HCT116 (cell line): ENCODE data around the gene CELSR3.

Experiments used
- ATF3 ChIP-seq: IDR thresholded peaks from 2 replicates; pipeline ENCODE4 v1.6.1; 2012
- CEBPB ChIP-seq: IDR thresholded peaks from 2 replicates; pipeline ENCODE4 v1.6.1; 2012; ENCODE audit warnings: low read depth
- CTCF ChIP-seq, 3 experiments: fragments of 200-600 bp in 1 of 3; sonication (generic) in 1 of 3; IDR thresholded peaks in 2 of 3; conservative IDR thresholded peaks in 1 of 3; 2 replicates each; pipeline ENCODE4 v1.5.1; 2012 to 2017; ENCODE audit warnings: low read depth in 2 of 3, low read length in 2 of 3, antibody characterized with exemption in 1 of 3, borderline replicate concordance in 1 of 3, control low read depth in 1 of 3, mild to moderate bottlenecking in 1 of 3, mixed read lengths in 1 of 3, mixed run types in 1 of 3, moderate library complexity in 1 of 3; ENCODE audit not compliant: insufficient read depth in 1 of 3
- EZH2 ChIP-seq: fragments of 200-600 bp; sonication (generic); IDR thresholded peaks from 2 replicates; pipeline ENCODE4 v1.6.1; 2017; ENCODE audit warnings: antibody characterized with exemption, mixed run types
- EZH2phosphoT487 ChIP-seq: fragments of 200-600 bp; IDR thresholded peaks from 2 replicates; pipeline ENCODE4 v1.6.1; 2018; ENCODE audit warnings: antibody characterized with exemption, borderline replicate concordance
- FOSL1 ChIP-seq: IDR thresholded peaks from 2 replicates; pipeline ENCODE4 v1.6.1; 2012; ENCODE audit warnings: low read depth
- POLR2A ChIP-seq: IDR thresholded peaks from 2 replicates; pipeline ENCODE4 v1.7.0; 2011; ENCODE audit warnings: borderline replicate concordance; ENCODE audit not compliant: insufficient read depth, insufficient read length; ENCODE audit errors: extremely low read depth
- POLR2AphosphoS5 ChIP-seq: IDR thresholded peaks from 2 replicates; pipeline ENCODE4 v1.6.1; 2011; ENCODE audit warnings: mild to moderate bottlenecking, low read depth, low read length, moderate library complexity
- RAD21 ChIP-seq: IDR thresholded peaks from 2 replicates; pipeline ENCODE4 v1.6.1; 2012; ENCODE audit warnings: low read depth, mild to moderate bottlenecking
- SP1 ChIP-seq: IDR thresholded peaks from 2 replicates; pipeline ENCODE4 v1.6.1; 2012; ENCODE audit warnings: low read depth
- YY1 ChIP-seq: IDR thresholded peaks from 2 replicates; pipeline ENCODE4 v1.6.1; 2011; ENCODE audit warnings: low read length, low read depth, moderate library complexity, mild to moderate bottlenecking; ENCODE audit not compliant: insufficient replicate concordance; ENCODE audit errors: extremely low read depth
- ZFX ChIP-seq: fragments of 450-650 bp; IDR thresholded peaks from 2 replicates; pipeline ENCODE4 v1.6.1; 2017
- ZNF274 ChIP-seq: fragments of 200-500 bp; sonication (Bioruptor generic); IDR thresholded peaks from 2 replicates; pipeline ENCODE4 v1.6.1; 2014; ENCODE audit warnings: mild to moderate bottlenecking, low read depth, low read length, inconsistent platforms
- TF ChIP-seq, protein P1 (sequence below): IDR thresholded peaks from 2 replicates; pipeline ENCODE4 v1.6.1; 2012; ENCODE audit warnings: low read depth

DNA sequence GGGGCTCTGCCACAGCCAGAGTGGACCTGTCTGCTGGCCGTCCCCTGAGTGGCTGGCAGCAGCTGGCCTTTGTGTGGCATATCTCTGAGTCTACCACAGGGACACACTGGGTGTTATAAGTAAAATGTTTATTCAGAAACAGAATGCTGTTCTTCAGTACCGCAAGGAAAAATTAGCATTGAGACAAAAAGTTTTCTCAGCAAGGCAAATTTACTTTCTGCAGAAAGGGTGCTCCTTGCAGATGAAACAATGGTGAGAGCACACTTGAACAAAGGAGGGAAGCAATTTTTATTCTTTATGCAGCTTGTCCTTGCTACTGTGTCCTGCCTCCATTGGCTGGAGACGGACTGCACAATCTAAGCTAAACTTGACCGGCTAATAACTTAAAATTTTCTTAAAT, 45.1 kb downstream of the CELSR3 start:
- TF ChIP-seq POLR2A (no peak), FOSL1 (no peak), CTCF (IDR thresholded peaks at IDR 0.05 in 2 of 3, conservative IDR thresholded peaks at IDR 0.05 in 1 of 3; ENCODE audit: borderline replicate concordance in 1 of 3, insufficient read depth in 1 of 3, low read depth in 2 of 3, low read length in 2 of 3) (no peak), CEBPB (no peak), SP1 (no peak), EZH2phosphoT487 (no peak), POLR2AphosphoS5 (no peak), RAD21 (no peak), ZNF274 (no peak), ATF3 (no peak), EZH2 (no peak), YY1 (no peak), ZFX (no peak)
- TF ChIP-seq, protein P1, sequence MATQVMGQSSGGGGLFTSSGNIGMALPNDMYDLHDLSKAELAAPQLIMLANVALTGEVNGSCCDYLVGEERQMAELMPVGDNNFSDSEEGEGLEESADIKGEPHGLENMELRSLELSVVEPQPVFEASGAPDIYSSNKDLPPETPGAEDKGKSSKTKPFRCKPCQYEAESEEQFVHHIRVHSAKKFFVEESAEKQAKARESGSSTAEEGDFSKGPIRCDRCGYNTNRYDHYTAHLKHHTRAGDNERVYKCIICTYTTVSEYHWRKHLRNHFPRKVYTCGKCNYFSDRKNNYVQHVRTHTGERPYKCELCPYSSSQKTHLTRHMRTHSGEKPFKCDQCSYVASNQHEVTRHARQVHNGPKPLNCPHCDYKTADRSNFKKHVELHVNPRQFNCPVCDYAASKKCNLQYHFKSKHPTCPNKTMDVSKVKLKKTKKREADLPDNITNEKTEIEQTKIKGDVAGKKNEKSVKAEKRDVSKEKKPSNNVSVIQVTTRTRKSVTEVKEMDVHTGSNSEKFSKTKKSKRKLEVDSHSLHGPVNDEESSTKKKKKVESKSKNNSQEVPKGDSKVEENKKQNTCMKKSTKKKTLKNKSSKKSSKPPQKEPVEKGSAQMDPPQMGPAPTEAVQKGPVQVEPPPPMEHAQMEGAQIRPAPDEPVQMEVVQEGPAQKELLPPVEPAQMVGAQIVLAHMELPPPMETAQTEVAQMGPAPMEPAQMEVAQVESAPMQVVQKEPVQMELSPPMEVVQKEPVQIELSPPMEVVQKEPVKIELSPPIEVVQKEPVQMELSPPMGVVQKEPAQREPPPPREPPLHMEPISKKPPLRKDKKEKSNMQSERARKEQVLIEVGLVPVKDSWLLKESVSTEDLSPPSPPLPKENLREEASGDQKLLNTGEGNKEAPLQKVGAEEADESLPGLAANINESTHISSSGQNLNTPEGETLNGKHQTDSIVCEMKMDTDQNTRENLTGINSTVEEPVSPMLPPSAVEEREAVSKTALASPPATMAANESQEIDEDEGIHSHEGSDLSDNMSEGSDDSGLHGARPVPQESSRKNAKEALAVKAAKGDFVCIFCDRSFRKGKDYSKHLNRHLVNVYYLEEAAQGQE = no peak
